DOHH2 (cell line): ENCODE measurements around the gene CAPN14.

Source experiments
- CTCF ChIP-seq: fragments of 200-600 bp; sonication (generic); IDR thresholded peaks from one replicate; pipeline ENCODE4 v1.5.1; 2014; ENCODE audit warnings: antibody characterized with exemption, mild to moderate bottlenecking, low read depth, low read length; ENCODE audit not compliant: poor library complexity, severe bottlenecking
- EZH2phosphoT487 ChIP-seq: fragments of 200-600 bp; sonication (generic); IDR thresholded peaks from 2 replicates; pipeline ENCODE4 v1.6.1; 2017; ENCODE audit warnings: borderline replicate concordance, mild to moderate bottlenecking, antibody characterized with exemption, low read length, moderate library complexity, mixed read lengths

GRCh38 chr2:31196622-31197021, 20.7 kb downstream of the CAPN14 start:
- TF ChIP-seq CTCF, result no peak
- TF ChIP-seq EZH2phosphoT487, result no peak
